Psoas muscle (tissue), 8 donors: ENCODE results near the gene NAPA. TPM values are rescaled to one million over a fixed set of nuclear protein-coding genes. Genes with fewer than 3 reads are reported as not detected.

Source experiments
- ATAC-seq, 4 donors: fragments of 200-7000 bp; cut with Tn5 transposase; one replicate each; pipeline ENCODE4 v1.9.1; 2020; ENCODE audit warnings: moderate library complexity in 3 of 4, mild to moderate bottlenecking in 2 of 4
- DNase-seq, 2 donors: peaks; one replicate each; pipeline ENCODE4 v3.0.0-alpha.2; 2020
- H3K27ac ChIP-seq: fragments of 200-600 bp; one replicate; pipeline ENCODE4 v1.8.0; 2022
- H3K27me3 ChIP-seq, 3 donors: fragments of 200-600 bp in 1 of 3; one replicate each; pipeline versions ENCODE4 v1.6.1 to v1.8.0; 2013 to 2022; ENCODE audit warnings: low read length in 2 of 3, mild to moderate bottlenecking in 2 of 3, moderate library complexity in 1 of 3; ENCODE audit not compliant: insufficient read depth in 3 of 3
- H3K36me3 ChIP-seq, 2 donors: fragments of 200-600 bp in 1 of 2; one replicate each; pipeline versions ENCODE4 v1.6.1 to v1.8.0; 2013 to 2022; ENCODE audit warnings: low read depth in 1 of 2, mild to moderate bottlenecking in 1 of 2, moderate library complexity in 1 of 2; ENCODE audit not compliant: insufficient read depth in 1 of 2
- H3K4me1 ChIP-seq: fragments of 200-600 bp; one replicate; pipeline ENCODE4 v1.8.0; 2022
- H3K4me3 ChIP-seq: fragments of 200-600 bp; one replicate; pipeline ENCODE4 v1.8.0; 2022; ENCODE audit warnings: mild to moderate bottlenecking
- H3K9me3 ChIP-seq: fragments of 200-600 bp; one replicate; pipeline ENCODE4 v1.8.0; 2022
- CTCF ChIP-seq: fragments of 200-600 bp; IDR thresholded peaks from one replicate; pipeline ENCODE4 v1.8.0; 2022; ENCODE audit warnings: antibody characterized with exemption
- WGBS, 3 donors: extraction: QIAGEN DNeasy Blood & Tissue Kit; methylation state at CpG; one replicate each; pipeline versions ENCODE4 v1.1.6 to v1.1.7; 2013; 5-methylcytosine and 5-hydroxymethylcytosine counted together
- intact Hi-C, 2 donors: fragments of 100-400 bp; cut with DNase I; formaldehyde crosslinking; loops; one replicate each; pipeline versions ENCODE4 v1.11.0 to v1.14.2; 2022
- polyA plus RNA-seq, 3 donors: library from polyadenylated mRNA; stranded (reverse); fragments of 200-250 nt; gene quantifications; one replicate each; pipeline ENCODE4 v1.2.3, GENCODE V29; 2013
- total RNA-seq, 4 donors: library from RNA; stranded (reverse); fragmentation: NEBNext Ultra II Directional in 2 of 4; extraction: Animal tissue kit (Norgen Biotek cat#: 25700) in 2 of 4; gene quantifications; one replicate each; pipeline versions ENCODE4 v1.2.1 to v1.2.4, GENCODE V29; 2021 to 2023
- donor health status: healthy with polysubstance abuse.
- donor health status: DM: no; HTN: no; CAD: no; lungs with moderate emphysema.
- donor health status: Bipolar disorder and iron deficiency.
- donor health status: healthy.
- donor health status: DM: yes; HTN: yes; CAD: no.
- donor health status: DM: no; HTN: no; CAD: no.
- donor health status: DM: no; HTN: no; CAD: no.
- donor health status: DM: yes; HTN: yes; CAD: no.

Gene NAPA
- total and polyA plus RNA-seq, 7 donors = 103 to 182 (median 124) TPM

- DNase-seq (peak; percentile 37 to 76), ATAC-seq (peak; percentile 65 to 90 (median 81))
- Histone ChIP-seq H3K27ac (no peak overlapping the region), H3K4me3 (peak overlapping the region; percentile 15), H3K36me3 (no peaks in the 10 kb centered on the region), H3K9me3 (no peaks in the 10 kb centered on the region), H3K4me1 (no peaks in the 10 kb centered on the region), H3K27me3 (peaks cover 0 to 91% (median 24%) of the 10 kb centered on the region in 3 donors)
- intact Hi-C loops = no loop called here
- 1 to 4% (median 4%) methylated on average over 83 to 95 of the region's 95 CpGs for WGBS, 3 donors
- no peak for TF ChIP-seq CTCF
Measured at GRCh38 chr19:47447470-47448359, 67.1 kb downstream of the NAPA start.

DNA sequence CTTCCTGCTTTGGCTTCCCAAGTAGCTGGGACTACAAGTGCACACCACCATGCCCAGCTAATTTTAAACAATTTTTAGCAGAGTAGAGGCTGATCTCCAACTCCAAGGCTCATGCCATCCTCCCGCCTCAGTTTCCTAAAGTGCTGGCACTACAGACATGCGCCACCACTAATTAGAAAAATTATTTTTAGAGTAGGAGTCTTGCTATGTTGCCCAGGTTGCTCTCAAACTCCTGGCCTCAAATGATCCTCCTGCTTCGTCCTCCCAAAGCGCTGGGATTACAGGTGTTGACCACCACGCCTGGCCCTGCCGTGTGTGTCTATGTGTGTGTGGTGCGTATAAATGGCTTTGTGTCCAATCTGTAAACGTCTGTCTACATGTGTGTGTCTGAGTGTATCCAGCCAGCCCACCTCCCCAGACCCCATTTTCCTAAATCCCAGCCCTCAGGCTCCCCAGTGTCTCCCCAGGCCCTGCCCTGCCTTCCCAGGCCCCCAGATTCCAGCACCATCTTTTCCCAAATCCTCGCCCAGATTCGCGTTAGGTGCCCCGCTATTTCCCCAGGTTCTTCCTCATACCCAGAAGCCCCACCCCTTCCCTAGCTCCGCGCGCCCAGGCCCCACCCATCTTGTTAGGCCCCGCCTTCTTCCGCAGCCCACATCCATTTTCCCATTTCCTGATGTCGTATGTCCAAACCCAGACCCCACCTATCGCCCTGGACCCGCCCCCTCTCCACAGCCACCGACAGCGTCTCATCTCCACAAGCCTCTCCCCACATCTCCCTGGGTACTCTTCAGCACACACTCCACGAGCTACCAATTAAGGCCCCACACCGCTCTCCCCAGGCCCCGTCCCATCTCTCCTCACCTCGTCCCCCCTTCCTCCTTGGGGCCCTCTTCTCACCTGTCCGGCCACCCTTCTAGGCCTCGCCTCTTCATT, 68.1 kb downstream of the NAPA start:
- Histone ChIP-seq H3K27ac (no peak overlapping the region), H3K9me3 (no peaks in the 10 kb centered on the region), H3K4me1 (no peaks in the 10 kb centered on the region), H3K4me3 (peak overlapping the region; percentile 15), H3K36me3 (no peaks in the 10 kb centered on the region), H3K27me3 (peaks cover 0 to 97% (median 24%) of the 10 kb centered on the region in 3 donors)
- ATAC-seq (peak in 3 of 4 donors; percentile 9 to 22 (median 10)), DNase-seq (no peak)
- no peak for TF ChIP-seq CTCF
- intact Hi-C loops = no loop called here
- 15 to 19% (median 16%) methylated on average over 28 of the region's 28 CpGs for WGBS, 3 donors

GRCh38 chr19:47445937-47446402, 68.9 kb downstream of the NAPA start:
- Histone ChIP-seq H3K27me3 (peaks cover 0 to 94% (median 20%) of the 10 kb centered on the region in 3 donors), H3K9me3 (no peaks in the 10 kb centered on the region), H3K36me3 (no peaks in the 10 kb centered on the region), H3K27ac (no peak overlapping the region), H3K4me3 (no peak overlapping the region), H3K4me1 (no peaks in the 10 kb centered on the region)
- DNase-seq (peak; percentile 40 to 67), ATAC-seq (peak in 1 of 4 donors; percentile 21)
- no peak for TF ChIP-seq CTCF
- intact Hi-C loops = no loop called here
- 2 to 5% (median 4%) methylated on average over 20 to 22 of the region's 22 CpGs for WGBS, 3 donors

- TF ChIP-seq CTCF = no peak
- Histone ChIP-seq H3K4me3 (no peak overlapping the region), H3K27me3 (peaks cover 0 to 93% (median 19%) of the 10 kb centered on the region in 3 donors), H3K36me3 (no peaks in the 10 kb centered on the region), H3K9me3 (no peaks in the 10 kb centered on the region), H3K27ac (no peak overlapping the region), H3K4me1 (no peaks in the 10 kb centered on the region)
- 45 to 49% (median 45%) methylated on average over 4 of the region's 4 CpGs for WGBS, 3 donors
- intact Hi-C loops = no loop called here
- ATAC-seq (no peak), DNase-seq (no peak)
Measured at GRCh38 chr19:47445527-47445926, 69.3 kb downstream of the NAPA start.
